Astrocyte of the cerebellum (primary cell): ENCODE data around the gene MCM3AP.
A peak's percentile ranks its signal among the peaks of the same experiment; 100 is the strongest.
"Not testable (repeated sequence)": the region's sequence is repeated elsewhere in the genome, so short reads cannot be mapped to it uniquely, and the experiment has no call there.

ENCODE experiments used
- DNase-seq: peaks from one replicate; pipeline ENCODE4 v3.0.0-alpha.2; 2011; ENCODE audit warnings: low read depth
- H3K4me3 ChIP-seq: 2 replicates; pipeline ENCODE4 v1.5.1; 2011; ENCODE audit warnings: mild to moderate bottlenecking, low read depth, low read length, moderate library complexity
- in situ Hi-C: cut with HindIII; loops from 2 replicates; pipeline ENCODE4 v1.10.0; 2017; ENCODE audit warnings: low sequenced_read_pairs
- TF ChIP-seq, protein P1 (sequence below): IDR thresholded peaks from 2 replicates; pipeline ENCODE4 v1.5.1; 2012; ENCODE audit warnings: low read length, low read depth, moderate library complexity, mild to moderate bottlenecking; ENCODE audit errors: missing control alignments

The MCM3AP gene

DNA sequence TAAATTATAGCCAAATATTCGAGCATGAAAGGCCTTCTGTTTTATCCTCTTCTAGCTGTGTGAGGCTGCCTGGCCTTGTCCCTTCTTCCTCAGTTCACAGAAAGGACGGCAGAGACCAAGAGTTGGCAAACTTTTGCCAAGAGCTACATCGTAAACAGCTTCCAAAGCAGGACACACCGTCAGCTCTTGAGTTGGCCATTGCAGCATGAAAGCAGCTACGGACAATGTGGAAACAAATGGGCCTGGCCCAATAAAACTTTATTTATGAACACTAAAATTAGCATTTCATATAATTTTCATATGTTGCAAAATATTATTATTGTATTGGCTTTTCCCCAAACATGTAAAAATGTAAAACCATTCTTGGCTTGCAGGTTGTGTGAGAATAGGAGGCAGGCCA, 27.5 kb upstream of the MCM3AP start:
- no peak overlapping the region for H3K4me3 ChIP-seq
- TF ChIP-seq, protein P1, sequence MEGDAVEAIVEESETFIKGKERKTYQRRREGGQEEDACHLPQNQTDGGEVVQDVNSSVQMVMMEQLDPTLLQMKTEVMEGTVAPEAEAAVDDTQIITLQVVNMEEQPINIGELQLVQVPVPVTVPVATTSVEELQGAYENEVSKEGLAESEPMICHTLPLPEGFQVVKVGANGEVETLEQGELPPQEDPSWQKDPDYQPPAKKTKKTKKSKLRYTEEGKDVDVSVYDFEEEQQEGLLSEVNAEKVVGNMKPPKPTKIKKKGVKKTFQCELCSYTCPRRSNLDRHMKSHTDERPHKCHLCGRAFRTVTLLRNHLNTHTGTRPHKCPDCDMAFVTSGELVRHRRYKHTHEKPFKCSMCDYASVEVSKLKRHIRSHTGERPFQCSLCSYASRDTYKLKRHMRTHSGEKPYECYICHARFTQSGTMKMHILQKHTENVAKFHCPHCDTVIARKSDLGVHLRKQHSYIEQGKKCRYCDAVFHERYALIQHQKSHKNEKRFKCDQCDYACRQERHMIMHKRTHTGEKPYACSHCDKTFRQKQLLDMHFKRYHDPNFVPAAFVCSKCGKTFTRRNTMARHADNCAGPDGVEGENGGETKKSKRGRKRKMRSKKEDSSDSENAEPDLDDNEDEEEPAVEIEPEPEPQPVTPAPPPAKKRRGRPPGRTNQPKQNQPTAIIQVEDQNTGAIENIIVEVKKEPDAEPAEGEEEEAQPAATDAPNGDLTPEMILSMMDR = no peak
- DNase-seq = no peak
- in situ Hi-C loops = no loop called here

DNA sequence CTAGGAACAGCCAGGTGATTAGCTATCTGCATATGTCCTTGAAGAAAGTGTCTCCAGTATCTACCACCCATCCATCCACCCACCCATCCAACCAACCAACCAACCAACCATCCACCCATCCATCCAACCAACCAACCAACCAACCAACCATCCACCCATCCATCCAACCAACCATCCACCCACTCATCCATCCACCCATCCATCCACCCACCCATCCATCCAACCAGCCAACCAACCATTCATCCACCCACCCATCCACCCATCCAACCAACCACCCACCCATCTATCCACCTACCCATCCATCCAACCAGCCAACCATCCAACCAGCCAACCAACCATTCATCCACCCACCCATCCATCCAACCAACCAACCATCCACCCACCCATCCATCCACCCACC, 26.2 kb upstream of the MCM3AP start:
- DNase-seq = no peak
- no peak overlapping the region for H3K4me3 ChIP-seq
- in situ Hi-C loops = no loop called here
- TF ChIP-seq, protein P1 = no peak

DNA sequence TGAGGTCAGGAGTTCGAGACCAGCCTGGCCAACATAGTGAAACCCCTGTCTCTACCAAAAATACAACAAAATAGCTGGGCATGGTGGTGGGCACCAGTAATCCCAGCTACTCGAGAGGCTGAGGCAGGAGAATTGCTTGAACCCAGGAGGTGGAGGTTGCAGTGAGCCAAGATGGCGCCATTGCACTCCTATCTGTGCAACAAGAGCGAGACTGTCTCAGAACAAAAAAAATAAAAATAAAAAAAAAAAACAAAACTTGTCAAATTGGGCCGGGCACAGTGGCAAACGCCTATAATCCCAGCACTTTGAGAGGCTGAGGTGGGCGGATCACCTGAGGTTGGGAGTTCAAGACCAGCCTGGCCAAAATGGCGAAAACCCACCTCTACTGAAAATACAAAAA, 24.8 kb upstream of the MCM3AP start:
- H3K4me3 ChIP-seq, in situ Hi-C loops, DNase-seq: not testable (repeated sequence)

DNA sequence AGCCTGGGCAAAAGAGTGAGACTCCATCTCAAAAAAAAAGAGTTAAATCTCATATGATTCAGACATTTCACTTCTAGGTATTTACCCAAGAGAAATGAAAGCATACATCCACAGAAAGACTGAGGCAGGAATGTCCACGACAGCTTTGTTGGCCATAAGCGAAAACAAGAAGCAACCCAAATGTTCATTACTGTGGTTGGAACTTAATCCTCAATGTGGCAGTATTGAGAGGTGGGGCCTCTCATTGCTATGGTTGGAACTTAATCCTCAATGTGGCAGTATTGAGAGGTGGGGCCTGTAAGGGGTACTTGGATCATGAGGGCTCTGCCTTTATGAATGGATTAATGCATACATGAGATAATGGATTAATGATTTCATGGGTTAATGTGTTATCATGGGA, 23.0 kb upstream of the MCM3AP start:
- TF ChIP-seq, protein P1 = no peak
- in situ Hi-C loops = no loop called here
- DNase-seq = no peak
- no peak overlapping the region for H3K4me3 ChIP-seq

DNA sequence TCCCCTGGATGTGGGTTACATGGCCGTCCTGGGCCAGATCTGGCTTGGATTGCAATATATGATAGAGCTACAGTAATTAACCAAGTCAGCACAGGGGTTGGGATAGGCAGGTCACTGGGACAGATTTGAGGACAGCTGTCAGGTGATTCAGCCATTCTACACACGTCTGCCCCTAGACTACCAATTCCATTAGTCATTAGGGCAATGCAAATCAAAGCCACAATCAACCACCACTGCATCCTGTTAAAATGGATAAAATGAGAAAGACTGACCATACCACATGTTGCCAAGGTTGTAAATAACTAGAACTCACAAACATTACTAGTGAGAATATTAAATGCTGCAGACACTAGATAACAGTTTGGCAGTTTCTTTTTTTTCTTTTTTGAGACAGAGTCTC, 22.2 kb upstream of the MCM3AP start:
- in situ Hi-C loops = no loop called here
- no peak overlapping the region for H3K4me3 ChIP-seq
- TF ChIP-seq, protein P1 = no peak
- DNase-seq = peak; percentile 39

DNA sequence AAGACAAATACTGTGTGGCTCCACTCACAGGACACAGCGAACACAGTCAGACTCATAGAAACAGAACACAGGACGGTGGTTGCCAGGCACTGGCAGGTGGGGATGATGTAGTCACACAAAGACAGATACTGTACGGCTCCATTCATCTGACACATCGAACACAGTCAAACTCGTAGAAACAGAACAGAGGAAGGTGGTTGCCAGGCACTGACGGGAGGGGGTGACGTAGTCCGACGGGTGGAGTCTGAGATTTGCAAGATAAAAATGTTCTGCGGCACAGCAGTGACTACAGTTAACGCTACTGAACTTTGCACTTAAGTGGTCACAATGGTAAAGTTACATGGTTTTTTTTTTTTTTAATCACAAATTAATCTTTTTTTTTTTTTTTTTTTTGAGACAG, 19.5 kb upstream of the MCM3AP start:
- TF ChIP-seq, protein P1 = no peak
- no peak for DNase-seq
- no peak overlapping the region for H3K4me3 ChIP-seq
- in situ Hi-C loops = no loop called here

DNA sequence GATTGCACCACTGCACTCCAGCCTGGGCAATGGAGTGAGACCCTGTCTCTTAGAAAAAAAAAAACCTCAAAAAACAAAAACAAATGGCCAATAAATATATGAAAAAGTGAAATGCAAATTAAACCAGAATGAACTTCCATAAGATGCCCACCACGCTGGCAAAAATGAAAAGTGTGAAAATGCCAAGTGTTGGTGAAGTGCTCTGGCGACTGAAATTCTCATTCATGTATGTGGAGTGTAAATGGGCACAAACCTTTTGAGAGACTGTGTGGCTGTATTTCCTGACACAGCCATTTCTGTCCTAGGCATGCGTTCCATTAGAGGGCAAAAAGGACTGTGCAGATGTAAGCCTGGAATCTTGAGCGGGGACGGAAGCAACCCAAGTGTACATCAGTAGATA, 19.0 kb upstream of the MCM3AP start:
- DNase-seq = no peak
- no peak overlapping the region for H3K4me3 ChIP-seq
- in situ Hi-C loops = no loop called here
- TF ChIP-seq, protein P1 = no peak
